ENCODE data around the gene NDST3. TPM values are rescaled to one million over a fixed set of nuclear protein-coding genes. Genes with fewer than 3 reads are reported as not detected.

Gene NDST3
- total and polyA plus RNA-seq, 2 of the 13 experiments (the other 11 are each of a cell fraction or from before 2014, with no cell fraction given) = not detected

DNA sequence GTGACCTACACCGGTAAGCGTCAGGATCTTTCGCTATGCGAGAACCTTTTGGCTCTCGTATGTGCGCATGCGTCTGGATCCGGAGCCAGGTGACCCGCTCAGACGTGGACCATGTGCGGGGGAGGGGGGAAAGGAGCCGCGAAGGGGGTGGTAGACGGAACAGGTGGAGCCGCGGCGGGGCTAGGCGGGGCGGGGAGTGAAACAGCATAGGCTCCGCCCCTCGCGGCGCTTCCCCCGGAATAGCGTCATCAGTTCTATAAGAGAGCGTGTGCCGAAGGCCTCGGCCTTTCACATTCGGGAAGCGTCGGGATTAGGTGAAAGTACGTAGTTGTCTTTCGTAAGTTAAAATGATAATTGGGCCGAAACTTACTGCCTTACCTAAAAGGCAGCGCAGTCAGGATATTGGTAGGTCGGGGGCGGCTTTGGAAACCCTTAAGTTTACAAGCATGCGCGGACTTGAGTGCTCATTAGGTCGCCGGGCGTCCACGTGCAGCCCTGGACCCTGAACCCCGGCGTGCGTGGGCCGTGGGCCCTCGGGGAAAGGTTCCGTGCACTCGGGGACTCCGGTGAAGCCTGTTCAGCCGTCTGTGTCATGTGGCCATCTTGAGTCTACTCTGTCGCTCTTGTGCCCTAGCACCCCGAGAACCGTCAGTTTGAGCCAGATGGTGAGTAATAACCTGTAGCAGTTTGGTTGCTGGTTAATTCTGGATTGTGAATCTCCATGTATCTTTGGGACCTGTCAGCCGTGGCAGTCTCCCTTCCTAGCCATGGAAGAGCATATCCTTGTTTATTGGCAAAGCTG, 244.4 kb downstream of the NDST3 start (continued):
- TF ChIP-seq, protein P1, sequence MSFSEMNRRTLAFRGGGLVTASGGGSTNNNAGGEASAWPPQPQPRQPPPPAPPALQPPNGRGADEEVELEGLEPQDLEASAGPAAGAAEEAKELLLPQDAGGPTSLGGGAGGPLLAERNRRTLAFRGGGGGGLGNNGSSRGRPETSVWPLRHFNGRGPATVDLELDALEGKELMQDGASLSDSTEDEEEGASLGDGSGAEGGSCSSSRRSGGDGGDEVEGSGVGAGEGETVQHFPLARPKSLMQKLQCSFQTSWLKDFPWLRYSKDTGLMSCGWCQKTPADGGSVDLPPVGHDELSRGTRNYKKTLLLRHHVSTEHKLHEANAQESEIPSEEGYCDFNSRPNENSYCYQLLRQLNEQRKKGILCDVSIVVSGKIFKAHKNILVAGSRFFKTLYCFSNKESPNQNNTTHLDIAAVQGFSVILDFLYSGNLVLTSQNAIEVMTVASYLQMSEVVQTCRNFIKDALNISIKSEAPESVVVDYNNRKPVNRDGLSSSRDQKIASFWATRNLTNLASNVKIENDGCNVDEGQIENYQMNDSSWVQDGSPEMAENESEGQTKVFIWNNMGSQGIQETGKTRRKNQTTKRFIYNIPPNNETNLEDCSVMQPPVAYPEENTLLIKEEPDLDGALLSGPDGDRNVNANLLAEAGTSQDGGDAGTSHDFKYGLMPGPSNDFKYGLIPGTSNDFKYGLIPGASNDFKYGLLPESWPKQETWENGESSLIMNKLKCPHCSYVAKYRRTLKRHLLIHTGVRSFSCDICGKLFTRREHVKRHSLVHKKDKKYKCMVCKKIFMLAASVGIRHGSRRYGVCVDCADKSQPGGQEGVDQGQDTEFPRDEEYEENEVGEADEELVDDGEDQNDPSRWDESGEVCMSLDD (CRISPR knock-in tag; IDR thresholded peaks at IDR 0.05; ENCODE audit: borderline replicate concordance) = peak; percentile 76; the same call in 1 of the 2 replicates
- TF ChIP-seq ZNF282 (IDR thresholded peaks at IDR 0.05; ENCODE audit: partially characterized antibody) (no peak), NCOA5 (CRISPR knock-in tag; IDR thresholded peaks at IDR 0.05) (no peak), ZNF7 (CRISPR knock-in tag; IDR thresholded peaks at IDR 0.05) (no peak), ZUFSP (CRISPR knock-in tag; IDR thresholded peaks at IDR 0.05; ENCODE audit: borderline replicate concordance) (no peak), ZBTB21 (CRISPR knock-in tag; IDR thresholded peaks at IDR 0.05) (peak; percentile 81), FOXK1 (CRISPR knock-in tag; IDR thresholded peaks at IDR 0.05; ENCODE audit: borderline replicate concordance, low read depth) (peak; percentile 33; the same call in 1 of the 2 replicates), ZBTB8A (CRISPR knock-in tag; IDR thresholded peaks at IDR 0.05; ENCODE audit: borderline replicate concordance, low read depth) (peak; percentile 57; the same call in 1 of the 2 replicates), CSRNP1 (CRISPR knock-in tag; IDR thresholded peaks at IDR 0.05) (peak; percentile 85; the same call in 1 of the 2 replicates), ZNF652 (CRISPR knock-in tag; IDR thresholded peaks at IDR 0.05; ENCODE audit: borderline replicate concordance, low read depth) (no peak), MED8 (CRISPR knock-in tag; IDR thresholded peaks at IDR 0.05; ENCODE audit: insufficient replicate concordance) (no peak), ZNF644 (CRISPR knock-in tag; IDR thresholded peaks at IDR 0.05; ENCODE audit: low read depth) (no peak), FUBP1 (CRISPR knock-in tag; IDR thresholded peaks at IDR 0.05; ENCODE audit: borderline replicate concordance) (no peak), GATAD1 (CRISPR knock-in tag; IDR thresholded peaks at IDR 0.05) (peak; percentile 65)
- TF ChIP-seq, protein P2, sequence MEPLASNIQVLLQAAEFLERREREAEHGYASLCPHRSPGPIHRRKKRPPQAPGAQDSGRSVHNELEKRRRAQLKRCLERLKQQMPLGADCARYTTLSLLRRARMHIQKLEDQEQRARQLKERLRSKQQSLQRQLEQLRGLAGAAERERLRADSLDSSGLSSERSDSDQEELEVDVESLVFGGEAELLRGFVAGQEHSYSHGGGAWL (CRISPR knock-in tag; IDR thresholded peaks at IDR 0.05) = peak; percentile 82; the same call in 1 of the 2 replicates
- TF ChIP-seq, protein P3, sequence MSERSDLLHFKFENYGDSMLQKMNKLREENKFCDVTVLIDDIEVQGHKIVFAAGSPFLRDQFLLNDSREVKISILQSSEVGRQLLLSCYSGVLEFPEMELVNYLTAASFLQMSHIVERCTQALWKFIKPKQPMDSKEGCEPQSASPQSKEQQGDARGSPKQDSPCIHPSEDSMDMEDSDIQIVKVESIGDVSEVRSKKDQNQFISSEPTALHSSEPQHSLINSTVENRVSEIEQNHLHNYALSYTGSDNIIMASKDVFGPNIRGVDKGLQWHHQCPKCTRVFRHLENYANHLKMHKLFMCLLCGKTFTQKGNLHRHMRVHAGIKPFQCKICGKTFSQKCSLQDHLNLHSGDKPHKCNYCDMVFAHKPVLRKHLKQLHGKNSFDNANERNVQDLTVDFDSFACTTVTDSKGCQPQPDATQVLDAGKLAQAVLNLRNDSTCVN (CRISPR knock-in tag; IDR thresholded peaks at IDR 0.05; ENCODE audit: borderline replicate concordance) = no peak; the same call in 1 of the 2 replicates
